Fibroblast of skin of scalp (primary cell): ENCODE measurements around the gene ITSN1.

Experiments
- DNase-seq: peaks from one replicate; pipeline ENCODE4 v3.0.0-alpha.2; 2013

The ITSN1 gene

GRCh38 chr21:33939226-33939625 is 296.9 kb downstream of the ITSN1 start:
- DNase-seq: no peak

- DNase-seq: peak; percentile 92
Measured at GRCh38 chr21:33940164-33940880, 298.0 kb downstream of the ITSN1 start.

GRCh38 chr21:33940881-33941245 is 298.6 kb downstream of the ITSN1 start:
- DNase-seq: peak; percentile 56

GRCh38 chr21:33942426-33942825 is 300.1 kb downstream of the ITSN1 start:
- DNase-seq: no peak

GRCh38 chr21:33943293-33943692 is 301.0 kb downstream of the ITSN1 start:
- DNase-seq: no peak

- DNase-seq: no peak
Measured at GRCh38 chr21:33944185-33944763, 302.0 kb downstream of the ITSN1 start.

- DNase-seq: no peak
Measured at GRCh38 chr21:33945652-33946270, 303.5 kb downstream of the ITSN1 start.

- peak; percentile 97 for DNase-seq
Measured at GRCh38 chr21:33947451-33948095, 305.3 kb downstream of the ITSN1 start.

- DNase-seq: no peak
Measured at GRCh38 chr21:33948096-33948950, 306.0 kb downstream of the ITSN1 start.

- DNase-seq: no peak
Measured at GRCh38 chr21:33948951-33949444, 306.7 kb downstream of the ITSN1 start.
